Measurements from ENCODE around the gene TNFAIP6.
A peak's percentile ranks its signal among the peaks of the same experiment; 100 is the strongest.

The TNFAIP6 gene

GRCh38 chr2:151403914-151404313 is 46.5 kb downstream of the TNFAIP6 start:
- TF ChIP-seq SIN3A (IDR thresholded peaks at IDR 0.05; ENCODE audit: borderline replicate concordance, insufficient read depth, low read length), result no peak
- TF ChIP-seq POLR2AphosphoS5 (IDR thresholded peaks at IDR 0.05; ENCODE audit: low read depth, low read length), result no peak
- no peak for TF ChIP-seq TAF1 (IDR thresholded peaks at IDR 0.05; ENCODE audit: borderline replicate concordance, insufficient read depth, low read length)
- no peak for TF ChIP-seq FOXP2 (optimal IDR thresholded peaks at IDR 0.05; ENCODE audit: borderline replicate concordance, extremely low read depth, extremely low read length, insufficient read depth)
- no peak for TF ChIP-seq REST (IDR thresholded peaks at IDR 0.05; ENCODE audit: insufficient read depth in 1 of 2, low read depth in 2 of 2, low read length in 2 of 2)

- TF ChIP-seq POLR2AphosphoS5 (IDR thresholded peaks at IDR 0.05; ENCODE audit: low read depth, low read length), result no peak
- TF ChIP-seq FOXP2 (optimal IDR thresholded peaks at IDR 0.05; ENCODE audit: borderline replicate concordance, extremely low read depth, extremely low read length, insufficient read depth), result no peak
- TF ChIP-seq REST (IDR thresholded peaks at IDR 0.05; ENCODE audit: insufficient read depth in 1 of 2, low read depth in 2 of 2, low read length in 2 of 2), result no peak
- no peak for TF ChIP-seq TAF1 (IDR thresholded peaks at IDR 0.05; ENCODE audit: borderline replicate concordance, insufficient read depth, low read length)
- no peak for TF ChIP-seq SIN3A (IDR thresholded peaks at IDR 0.05; ENCODE audit: borderline replicate concordance, insufficient read depth, low read length)
Measured at GRCh38 chr2:151405376-151405775, 48.0 kb downstream of the TNFAIP6 start.

GRCh38 chr2:151407281-151407680 is 49.9 kb downstream of the TNFAIP6 start:
- TF ChIP-seq REST (IDR thresholded peaks at IDR 0.05; ENCODE audit: insufficient read depth in 1 of 2, low read depth in 2 of 2, low read length in 2 of 2), result no peak
- no peak for TF ChIP-seq SIN3A (IDR thresholded peaks at IDR 0.05; ENCODE audit: borderline replicate concordance, insufficient read depth, low read length)
- no peak for TF ChIP-seq TAF1 (IDR thresholded peaks at IDR 0.05; ENCODE audit: borderline replicate concordance, insufficient read depth, low read length)
- no peak for TF ChIP-seq POLR2AphosphoS5 (IDR thresholded peaks at IDR 0.05; ENCODE audit: low read depth, low read length)
- no peak for TF ChIP-seq FOXP2 (optimal IDR thresholded peaks at IDR 0.05; ENCODE audit: borderline replicate concordance, extremely low read depth, extremely low read length, insufficient read depth)

GRCh38 chr2:151408788-151409600 is 51.6 kb downstream of the TNFAIP6 start:
- no peak for TF ChIP-seq TAF1 (IDR thresholded peaks at IDR 0.05; ENCODE audit: borderline replicate concordance, insufficient read depth, low read length)
- no peak for TF ChIP-seq FOXP2 (optimal IDR thresholded peaks at IDR 0.05; ENCODE audit: borderline replicate concordance, extremely low read depth, extremely low read length, insufficient read depth)
- no peak for TF ChIP-seq POLR2AphosphoS5 (IDR thresholded peaks at IDR 0.05; ENCODE audit: low read depth, low read length)

- no peak for TF ChIP-seq REST (IDR thresholded peaks at IDR 0.05; ENCODE audit: insufficient read depth in 1 of 2, low read depth in 2 of 2, low read length in 2 of 2)
- peak; percentile 85 for TF ChIP-seq POLR2AphosphoS5 (IDR thresholded peaks at IDR 0.05; ENCODE audit: low read depth, low read length)
- TF ChIP-seq SIN3A (IDR thresholded peaks at IDR 0.05; ENCODE audit: borderline replicate concordance, insufficient read depth, low read length), result peak; percentile 97
- TF ChIP-seq FOXP2 (optimal IDR thresholded peaks at IDR 0.05; ENCODE audit: borderline replicate concordance, extremely low read depth, extremely low read length, insufficient read depth), result peak; percentile 99
- peak; percentile 84; the same call in 1 of the 2 replicates for TF ChIP-seq TAF1 (IDR thresholded peaks at IDR 0.05; ENCODE audit: borderline replicate concordance, insufficient read depth, low read length)
Measured at GRCh38 chr2:151409601-151410484, 52.5 kb downstream of the TNFAIP6 start, which contains the start of gene RIF1. TSS of gene RIF1 (plus strand) at chr2:151409902. CDS start at chr2:151410424, 522 bp downstream.

Measured in PFSK-1 (cell line).